ENCODE results near the gene ZNF473. TPM values are rescaled to one million over a fixed set of nuclear protein-coding genes. Genes with fewer than 3 reads are reported as not detected.

The ZNF473 gene
- polyA plus RNA-seq, 2 of the 4 experiments (the other 2 are of a cell fraction) = 6.9 to 17.0 TPM

DNA sequence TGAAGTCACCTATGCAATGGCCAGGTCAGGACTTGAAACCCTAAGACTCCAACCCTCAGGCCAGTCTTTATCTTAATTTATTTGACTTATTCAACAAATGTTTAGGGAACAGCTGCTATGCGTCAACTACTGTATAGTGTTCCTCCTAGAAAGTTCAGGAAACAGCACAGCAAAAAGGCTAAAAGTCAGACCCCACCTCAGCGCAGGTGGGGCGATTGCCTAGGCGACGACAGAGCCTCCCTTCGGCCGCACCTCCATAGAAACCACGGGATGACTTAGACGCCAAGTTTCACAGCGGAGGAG, 1.1 kb upstream of the ZNF473 start:
- ATAC-seq = peak in 1 of 2 experiments; percentile 49; a peak in 3 of 6 replicates

DNA sequence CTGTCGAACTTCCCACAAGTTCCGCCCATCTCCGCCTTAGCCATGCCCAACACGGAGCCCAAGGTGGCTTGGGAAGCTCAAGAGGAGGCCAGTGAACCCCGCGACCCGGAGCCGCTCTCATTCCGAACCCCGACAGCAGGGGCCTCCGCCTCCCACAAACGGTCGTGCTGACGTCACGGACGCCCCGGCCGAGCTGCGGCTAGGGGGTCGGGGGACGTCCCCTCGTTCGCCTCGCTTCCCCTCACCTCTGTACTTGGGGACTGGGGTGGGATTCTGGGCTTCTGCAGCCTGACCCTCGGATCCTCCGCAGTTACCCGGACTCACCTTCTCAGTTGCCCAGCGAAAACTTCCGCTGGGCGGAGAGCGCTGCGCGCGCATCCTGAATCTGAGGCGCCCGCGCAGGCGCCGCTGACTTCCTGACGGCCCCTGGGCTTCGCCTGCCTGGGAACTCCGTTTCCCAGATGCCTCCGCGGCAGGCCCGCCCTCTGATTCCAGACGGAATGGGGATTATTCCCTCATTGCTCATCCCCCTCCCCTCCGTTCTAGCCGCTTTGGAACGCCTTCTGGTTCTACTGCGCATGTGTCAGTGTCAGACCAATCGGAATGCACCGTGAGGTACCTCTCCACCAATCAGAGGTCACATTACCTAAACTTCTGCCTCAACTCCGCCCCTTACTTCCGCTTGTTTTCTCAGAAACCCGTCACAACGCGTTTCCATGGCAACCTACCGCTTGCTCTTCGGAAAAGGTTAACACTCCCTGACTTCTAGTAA, 597 bp upstream of the ZNF473 start, which contains the start of gene VRK3:
Gene VRK3, minus strand, starts transcription at position 351 of the 772 bp plus-strand sequence. CDS start 9,210 bp downstream, outside the sequence.
- peak within 1 kb of the TSS; percentile 92 for H3K4me2 ChIP-seq
- H3K27ac ChIP-seq = peak within 1 kb of the TSS; percentile 87 to 92
- POLR2A ChIA-PET = interaction anchor here (1.0 to 1.8 kb wide), 5 partner anchors 21 to 96 kb away, joined by 3 to 5 read pairs (median 4); partner anchors contain the start of genes ATF5 and NUP62
- ATAC-seq = peak; percentile 88 to 94
- DNase-seq (ENCODE audit: low read depth in 1 of 2, low spot score in 1 of 2) = peak; percentile 100
- H3K4me3 ChIP-seq = peak within 1 kb of the TSS; percentile 77
- FAIRE-seq = peak; percentile 98
- peaks cover 11% of the 10 kb centered on the region for H3K9me3 ChIP-seq
- 1% methylated on average over 52 of the region's 59 CpGs for WGBS (ENCODE audit: missing lambda C conversion rate)
- H3K4me1 ChIP-seq = peaks cover 20% of the 10 kb centered on the region
- CTCF ChIA-PET = interaction anchor here (0.7 to 2.6 kb wide), 7 partner anchors 11 to 87 kb away, joined by 3 to 14 read pairs (median 3); no protein-coding TSS in a partner anchor
- TF ChIP-seq JUN (IDR thresholded peaks at IDR 0.05) (peak; percentile 69 to 71; a peak in 4 of 5 replicates), HOXB5 (CRISPR knock-in tag; IDR thresholded peaks at IDR 0.05) (0 out of 2 replicates have a peak, but pooled peaks have one; percentile 35), CHD2 (IDR thresholded peaks at IDR 0.05; ENCODE audit: low read length, partially characterized antibody) (no peak), TFCP2L1 (CRISPR knock-in tag; IDR thresholded peaks at IDR 0.05) (0 out of 2 replicates have a peak, but pooled peaks have one; percentile 62), POLR2A (IDR thresholded peaks at IDR 0.05; ENCODE audit: low read length) (peak; percentile 81), ESRRA (IDR thresholded peaks at IDR 0.05; ENCODE audit: borderline replicate concordance, low read length) (no peak), PHF8 (IDR thresholded peaks at IDR 0.05; ENCODE audit: borderline replicate concordance, low read depth) (peak; percentile 90), KDM5A (IDR thresholded peaks at IDR 0.05) (no peak), CHD4 (IDR thresholded peaks at IDR 0.05; ENCODE audit: borderline replicate concordance) (no peak), SREBF2 (IDR thresholded peaks at IDR 0.05) (no peak), NPAS2 (CRISPR knock-in tag; IDR thresholded peaks at IDR 0.05; ENCODE audit: borderline replicate concordance) (no peak), SMC3 (IDR thresholded peaks at IDR 0.05) (peak; percentile 32; the same call in 1 of the 3 replicates)
- TF ChIP-seq, protein P1, sequence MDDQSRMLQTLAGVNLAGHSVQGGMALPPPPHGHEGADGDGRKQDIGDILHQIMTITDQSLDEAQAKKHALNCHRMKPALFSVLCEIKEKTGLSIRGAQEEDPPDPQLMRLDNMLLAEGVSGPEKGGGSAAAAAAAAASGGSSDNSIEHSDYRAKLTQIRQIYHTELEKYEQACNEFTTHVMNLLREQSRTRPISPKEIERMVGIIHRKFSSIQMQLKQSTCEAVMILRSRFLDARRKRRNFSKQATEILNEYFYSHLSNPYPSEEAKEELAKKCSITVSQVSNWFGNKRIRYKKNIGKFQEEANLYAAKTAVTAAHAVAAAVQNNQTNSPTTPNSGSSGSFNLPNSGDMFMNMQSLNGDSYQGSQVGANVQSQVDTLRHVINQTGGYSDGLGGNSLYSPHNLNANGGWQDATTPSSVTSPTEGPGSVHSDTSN (IDR thresholded peaks at IDR 0.05) = no peak
- TF ChIP-seq, protein P2, sequence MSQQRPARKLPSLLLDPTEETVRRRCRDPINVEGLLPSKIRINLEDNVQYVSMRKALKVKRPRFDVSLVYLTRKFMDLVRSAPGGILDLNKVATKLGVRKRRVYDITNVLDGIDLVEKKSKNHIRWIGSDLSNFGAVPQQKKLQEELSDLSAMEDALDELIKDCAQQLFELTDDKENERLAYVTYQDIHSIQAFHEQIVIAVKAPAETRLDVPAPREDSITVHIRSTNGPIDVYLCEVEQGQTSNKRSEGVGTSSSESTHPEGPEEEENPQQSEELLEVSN (IDR thresholded peaks at IDR 0.05; ENCODE audit: borderline replicate concordance, low read depth) = peak; percentile 43; the same call in 1 of the 2 replicates

More for the DNA sequence above, 1.1 kb upstream of the ZNF473 start:
- peak overlapping the region; percentile 82 to 92 for H3K27ac ChIP-seq
- H3K4me1 ChIP-seq = peaks cover 20% of the 10 kb centered on the region
- FAIRE-seq = no peak
- H3K9me3 ChIP-seq = peaks cover 11% of the 10 kb centered on the region
- peak overlapping the region; percentile 70 for H3K4me3 ChIP-seq
- ChIA-PET POLR2A (interaction anchor here (1.2 to 1.8 kb wide), 2 partner anchors 33 to 95 kb away, joined by 3 to 5 read pairs; partner anchors contain the start of genes ATF5 and NUP62), CTCF (interaction anchor here (0.7 to 2.6 kb wide), 6 partner anchors 10 to 87 kb away, joined by 3 to 14 read pairs (median 3); no protein-coding TSS in a partner anchor)
- no peak for DNase-seq (ENCODE audit: low read depth in 1 of 2, low spot score in 1 of 2)
- peak overlapping the region; percentile 89 for H3K4me2 ChIP-seq
- no peak for TF ChIP-seq ZFP36 (IDR thresholded peaks at IDR 0.05; ENCODE audit: borderline replicate concordance, partially characterized antibody)
- no peak for TF ChIP-seq MAFK (IDR thresholded peaks at IDR 0.05; ENCODE audit: partially characterized antibody)
- no peak for TF ChIP-seq BHLHE40 (IDR thresholded peaks at IDR 0.05; ENCODE audit: low read depth, low read length)
- TF ChIP-seq CBX2 (IDR thresholded peaks at IDR 0.05; ENCODE audit: borderline replicate concordance, low read depth) = no peak
- TF ChIP-seq GATA3 (IDR thresholded peaks at IDR 0.05; ENCODE audit: borderline replicate concordance) = no peak
- no peak for TF ChIP-seq POLR2A (IDR thresholded peaks at IDR 0.05; ENCODE audit: low read length)
- no peak for TF ChIP-seq RFX5 (IDR thresholded peaks at IDR 0.05)
- no peak for TF ChIP-seq RCOR1 (IDR thresholded peaks at IDR 0.05; ENCODE audit: low read depth, low read length)
- TF ChIP-seq, protein P3, sequence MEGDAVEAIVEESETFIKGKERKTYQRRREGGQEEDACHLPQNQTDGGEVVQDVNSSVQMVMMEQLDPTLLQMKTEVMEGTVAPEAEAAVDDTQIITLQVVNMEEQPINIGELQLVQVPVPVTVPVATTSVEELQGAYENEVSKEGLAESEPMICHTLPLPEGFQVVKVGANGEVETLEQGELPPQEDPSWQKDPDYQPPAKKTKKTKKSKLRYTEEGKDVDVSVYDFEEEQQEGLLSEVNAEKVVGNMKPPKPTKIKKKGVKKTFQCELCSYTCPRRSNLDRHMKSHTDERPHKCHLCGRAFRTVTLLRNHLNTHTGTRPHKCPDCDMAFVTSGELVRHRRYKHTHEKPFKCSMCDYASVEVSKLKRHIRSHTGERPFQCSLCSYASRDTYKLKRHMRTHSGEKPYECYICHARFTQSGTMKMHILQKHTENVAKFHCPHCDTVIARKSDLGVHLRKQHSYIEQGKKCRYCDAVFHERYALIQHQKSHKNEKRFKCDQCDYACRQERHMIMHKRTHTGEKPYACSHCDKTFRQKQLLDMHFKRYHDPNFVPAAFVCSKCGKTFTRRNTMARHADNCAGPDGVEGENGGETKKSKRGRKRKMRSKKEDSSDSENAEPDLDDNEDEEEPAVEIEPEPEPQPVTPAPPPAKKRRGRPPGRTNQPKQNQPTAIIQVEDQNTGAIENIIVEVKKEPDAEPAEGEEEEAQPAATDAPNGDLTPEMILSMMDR (IDR thresholded peaks at IDR 0.05) = no peak
- TF ChIP-seq KDM5A (IDR thresholded peaks at IDR 0.05) = no peak
- TF ChIP-seq RARB (CRISPR knock-in tag; IDR thresholded peaks at IDR 0.05) = no peak
- no peak for TF ChIP-seq ESRRA (IDR thresholded peaks at IDR 0.05; ENCODE audit: borderline replicate concordance, low read length)
- TF ChIP-seq, protein P4, sequence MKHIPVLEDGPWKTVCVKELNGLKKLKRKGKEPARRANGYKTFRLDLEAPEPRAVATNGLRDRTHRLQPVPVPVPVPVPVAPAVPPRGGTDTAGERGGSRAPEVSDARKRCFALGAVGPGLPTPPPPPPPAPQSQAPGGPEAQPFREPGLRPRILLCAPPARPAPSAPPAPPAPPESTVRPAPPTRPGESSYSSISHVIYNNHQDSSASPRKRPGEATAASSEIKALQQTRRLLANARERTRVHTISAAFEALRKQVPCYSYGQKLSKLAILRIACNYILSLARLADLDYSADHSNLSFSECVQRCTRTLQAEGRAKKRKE (CRISPR knock-in tag; IDR thresholded peaks at IDR 0.05; ENCODE audit: low read depth) = no peak
- no peak for TF ChIP-seq CBX8 (IDR thresholded peaks at IDR 0.05)
- TF ChIP-seq, protein P5, sequence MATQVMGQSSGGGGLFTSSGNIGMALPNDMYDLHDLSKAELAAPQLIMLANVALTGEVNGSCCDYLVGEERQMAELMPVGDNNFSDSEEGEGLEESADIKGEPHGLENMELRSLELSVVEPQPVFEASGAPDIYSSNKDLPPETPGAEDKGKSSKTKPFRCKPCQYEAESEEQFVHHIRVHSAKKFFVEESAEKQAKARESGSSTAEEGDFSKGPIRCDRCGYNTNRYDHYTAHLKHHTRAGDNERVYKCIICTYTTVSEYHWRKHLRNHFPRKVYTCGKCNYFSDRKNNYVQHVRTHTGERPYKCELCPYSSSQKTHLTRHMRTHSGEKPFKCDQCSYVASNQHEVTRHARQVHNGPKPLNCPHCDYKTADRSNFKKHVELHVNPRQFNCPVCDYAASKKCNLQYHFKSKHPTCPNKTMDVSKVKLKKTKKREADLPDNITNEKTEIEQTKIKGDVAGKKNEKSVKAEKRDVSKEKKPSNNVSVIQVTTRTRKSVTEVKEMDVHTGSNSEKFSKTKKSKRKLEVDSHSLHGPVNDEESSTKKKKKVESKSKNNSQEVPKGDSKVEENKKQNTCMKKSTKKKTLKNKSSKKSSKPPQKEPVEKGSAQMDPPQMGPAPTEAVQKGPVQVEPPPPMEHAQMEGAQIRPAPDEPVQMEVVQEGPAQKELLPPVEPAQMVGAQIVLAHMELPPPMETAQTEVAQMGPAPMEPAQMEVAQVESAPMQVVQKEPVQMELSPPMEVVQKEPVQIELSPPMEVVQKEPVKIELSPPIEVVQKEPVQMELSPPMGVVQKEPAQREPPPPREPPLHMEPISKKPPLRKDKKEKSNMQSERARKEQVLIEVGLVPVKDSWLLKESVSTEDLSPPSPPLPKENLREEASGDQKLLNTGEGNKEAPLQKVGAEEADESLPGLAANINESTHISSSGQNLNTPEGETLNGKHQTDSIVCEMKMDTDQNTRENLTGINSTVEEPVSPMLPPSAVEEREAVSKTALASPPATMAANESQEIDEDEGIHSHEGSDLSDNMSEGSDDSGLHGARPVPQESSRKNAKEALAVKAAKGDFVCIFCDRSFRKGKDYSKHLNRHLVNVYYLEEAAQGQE (IDR thresholded peaks at IDR 0.05) = no peak
- TF ChIP-seq PHF8 (IDR thresholded peaks at IDR 0.05; ENCODE audit: borderline replicate concordance, low read depth) = no peak
- TF ChIP-seq HEYL (CRISPR knock-in tag; IDR thresholded peaks at IDR 0.05) = no peak
- WGBS (ENCODE audit: missing lambda C conversion rate) = 2% methylated on average over 10 of the region's 10 CpGs

Measured in A549 (cell line).